Astrocyte (in vitro differentiated cells and primary cell): ENCODE data around the gene LMX1A. TPM values are rescaled to one million over a fixed set of nuclear protein-coding genes. Genes with fewer than 3 reads are reported as not detected.

Experiments
- DNase-seq: peaks from one replicate; pipeline ENCODE4 v3.0.0-alpha.2; 2010; ENCODE audit warnings: low read depth
- FAIRE-seq: peaks from 2 replicates; lab custom pipeline; 2011; peaks lifted over from hg19 to GRCh38; lab: Jason Lieb, UNC
- H2AFZ ChIP-seq: 2 replicates; pipeline ENCODE4 v1.6.0; 2012; ENCODE audit warnings: low read depth, low read length, inconsistent platforms
- H3K27ac ChIP-seq: 2 replicates; pipeline ENCODE4 v1.5.1; 2011; ENCODE audit warnings: low read depth, low read length, inconsistent platforms
- H3K27me3 ChIP-seq: 2 replicates; pipeline ENCODE4 v1.6.0; 2011; ENCODE audit warnings: low read length, inconsistent platforms; ENCODE audit not compliant: insufficient read depth
- H3K36me3 ChIP-seq: 2 replicates; pipeline ENCODE4 v1.5.1; 2011; ENCODE audit warnings: low read length, inconsistent platforms; ENCODE audit not compliant: insufficient read depth
- H3K4me1 ChIP-seq: 2 replicates; pipeline ENCODE4 v1.5.1; 2011; ENCODE audit warnings: low read length, inconsistent platforms; ENCODE audit not compliant: insufficient read depth
- H3K4me2 ChIP-seq: 2 replicates; pipeline ENCODE4 v1.6.0; 2012; ENCODE audit warnings: low read length, inconsistent platforms
- H3K4me3 ChIP-seq: 2 replicates; pipeline ENCODE4 v1.5.1; 2011; ENCODE audit warnings: low read depth, mild to moderate bottlenecking, low read length, inconsistent platforms; ENCODE audit not compliant: insufficient read depth
- H3K79me2 ChIP-seq: 2 replicates; pipeline ENCODE4 v1.6.0; 2012; ENCODE audit warnings: mild to moderate bottlenecking, low read length, inconsistent platforms; ENCODE audit not compliant: insufficient read depth
- H3K9ac ChIP-seq: 2 replicates; pipeline ENCODE4 v1.6.0; 2012; ENCODE audit warnings: mild to moderate bottlenecking, low read length, inconsistent platforms
- H3K9me3 ChIP-seq: 2 replicates; pipeline ENCODE4 v1.5.1; 2012; ENCODE audit warnings: low read depth, mild to moderate bottlenecking, low read length, inconsistent platforms; ENCODE audit not compliant: insufficient read depth
- H4K20me1 ChIP-seq: 2 replicates; pipeline ENCODE4 v1.6.0; 2012; ENCODE audit warnings: low read length, inconsistent platforms; ENCODE audit not compliant: insufficient read depth
- H3K27ac Mint-ChIP-seq: one replicate; pipeline ENCODE4 v1.8.0; 2021; ENCODE audit warnings: mild to moderate bottlenecking, mixed read lengths; ENCODE audit not compliant: unreplicated experiment
- H3K27me3 Mint-ChIP-seq: one replicate; pipeline ENCODE4 v1.8.0; 2021; ENCODE audit warnings: low read depth, mixed read lengths; ENCODE audit not compliant: unreplicated experiment
- H3K36me3 Mint-ChIP-seq: one replicate; pipeline ENCODE4 v1.8.0; 2021; ENCODE audit warnings: low read depth, mixed read lengths; ENCODE audit not compliant: unreplicated experiment
- H3K4me1 Mint-ChIP-seq: one replicate; pipeline ENCODE4 v1.8.0; 2021; ENCODE audit warnings: low read depth, mixed read lengths; ENCODE audit not compliant: unreplicated experiment
- H3K4me3 Mint-ChIP-seq: one replicate; pipeline ENCODE4 v1.8.0; 2021; ENCODE audit warnings: mild to moderate bottlenecking, moderate library complexity, mixed read lengths; ENCODE audit not compliant: unreplicated experiment
- H3K9me3 Mint-ChIP-seq: one replicate; pipeline ENCODE4 v1.8.0; 2021; ENCODE audit warnings: mild to moderate bottlenecking, mixed read lengths; ENCODE audit not compliant: unreplicated experiment
- CTCF ChIP-seq: IDR thresholded peaks from 2 replicates; pipeline ENCODE4 v1.5.1; 2011; ENCODE audit warnings: low read depth, mild to moderate bottlenecking, inconsistent platforms, low read length, moderate library complexity; ENCODE audit not compliant: insufficient read depth
- EZH2 ChIP-seq: IDR thresholded peaks from 2 replicates; pipeline ENCODE4 v1.6.1; 2012; ENCODE audit warnings: mild to moderate bottlenecking, low read length, inconsistent platforms; ENCODE audit not compliant: insufficient read depth
- total RNA-seq: library from RNA; stranded (reverse); gene quantifications from 2 replicates; pipeline ENCODE4 v1.2.1, GENCODE V29; 2021

Gene LMX1A
- total RNA-seq, 1 donor from 2014 or later, result not detected

- no peaks in the 10 kb centered on the region for H3K4me1 Mint-ChIP-seq
- Histone ChIP-seq H3K4me2 (no peak overlapping the region), H3K9me3 (no peaks in the 10 kb centered on the region), H3K27ac (no peak overlapping the region), H3K36me3 (no peaks in the 10 kb centered on the region), H3K9ac (no peak overlapping the region), H2AFZ (no peak overlapping the region), H3K79me2 (no peaks in the 10 kb centered on the region), H3K4me1 (no peaks in the 10 kb centered on the region), H3K27me3 (no peaks in the 10 kb centered on the region), H3K4me3 (no peak overlapping the region), H4K20me1 (no peaks in the 10 kb centered on the region)
- no peaks in the 10 kb centered on the region for H3K36me3 Mint-ChIP-seq
- no peak for TF ChIP-seq EZH2
- TF ChIP-seq CTCF, result no peak
- H3K4me3 Mint-ChIP-seq, result no peak overlapping the region
- H3K9me3 Mint-ChIP-seq, result peaks cover 3% of the 10 kb centered on the region
- FAIRE-seq, result no peak
- no peak for DNase-seq
- peaks cover 22% of the 10 kb centered on the region for H3K27me3 Mint-ChIP-seq
- H3K27ac Mint-ChIP-seq, result no peak overlapping the region
These were observed 66.4 kb downstream of the LMX1A start for GRCh38 chr1:165290148-165290547.

- H3K4me1 Mint-ChIP-seq, result no peaks in the 10 kb centered on the region
- H2AFZ ChIP-seq, result no peak overlapping the region
- H3K4me3 ChIP-seq, result no peak overlapping the region
- no peaks in the 10 kb centered on the region for H3K36me3 Mint-ChIP-seq
- H3K4me2 ChIP-seq, result no peak overlapping the region
- H3K4me3 Mint-ChIP-seq, result no peak overlapping the region
- H3K27me3 Mint-ChIP-seq, result peaks cover 25% of the 10 kb centered on the region
- H3K9ac ChIP-seq, result no peak overlapping the region
- DNase-seq (no peak), FAIRE-seq (no peak)
- H3K27ac Mint-ChIP-seq, result no peak overlapping the region
- no peaks in the 10 kb centered on the region for H3K4me1 ChIP-seq
- no peaks in the 10 kb centered on the region for H4K20me1 ChIP-seq
- no peaks in the 10 kb centered on the region for H3K79me2 ChIP-seq
- no peak overlapping the region for H3K27ac ChIP-seq
- H3K36me3 ChIP-seq, result no peaks in the 10 kb centered on the region
- no peaks in the 10 kb centered on the region for H3K9me3 ChIP-seq
- H3K9me3 Mint-ChIP-seq, result peaks cover 3% of the 10 kb centered on the region
- TF ChIP-seq CTCF (no peak), EZH2 (no peak)
- H3K27me3 ChIP-seq, result no peaks in the 10 kb centered on the region
These were observed 67.0 kb downstream of the LMX1A start for GRCh38 chr1:165289556-165289955.

GRCh38 chr1:165288350-165289120 is 68.0 kb downstream of the LMX1A start:
- no peak overlapping the region for H3K4me3 ChIP-seq
- no peak overlapping the region for H3K4me2 ChIP-seq
- no peaks in the 10 kb centered on the region for H3K36me3 ChIP-seq
- no peak for DNase-seq
- H3K9ac ChIP-seq, result no peak overlapping the region
- Mint-ChIP-seq H3K9me3 (peaks cover 3% of the 10 kb centered on the region), H3K27ac (no peak overlapping the region), H3K36me3 (no peaks in the 10 kb centered on the region), H3K4me1 (no peaks in the 10 kb centered on the region), H3K4me3 (no peak overlapping the region), H3K27me3 (peaks cover 36% of the 10 kb centered on the region)
- no peaks in the 10 kb centered on the region for H3K79me2 ChIP-seq
- TF ChIP-seq CTCF (no peak), EZH2 (no peak)
- no peak for FAIRE-seq
- H3K27ac ChIP-seq, result no peak overlapping the region
- H4K20me1 ChIP-seq, result no peaks in the 10 kb centered on the region
- no peaks in the 10 kb centered on the region for H3K9me3 ChIP-seq
- no peaks in the 10 kb centered on the region for H3K27me3 ChIP-seq
- no peak overlapping the region for H2AFZ ChIP-seq
- no peaks in the 10 kb centered on the region for H3K4me1 ChIP-seq
